ENCODE measurements around the gene BRWD1. TPM values are rescaled to one million over a fixed set of nuclear protein-coding genes. Genes with fewer than 3 reads are reported as not detected.

Gene BRWD1
- total RNA-seq, result 67.7 and 91.2 TPM in 2 replicates

DNA sequence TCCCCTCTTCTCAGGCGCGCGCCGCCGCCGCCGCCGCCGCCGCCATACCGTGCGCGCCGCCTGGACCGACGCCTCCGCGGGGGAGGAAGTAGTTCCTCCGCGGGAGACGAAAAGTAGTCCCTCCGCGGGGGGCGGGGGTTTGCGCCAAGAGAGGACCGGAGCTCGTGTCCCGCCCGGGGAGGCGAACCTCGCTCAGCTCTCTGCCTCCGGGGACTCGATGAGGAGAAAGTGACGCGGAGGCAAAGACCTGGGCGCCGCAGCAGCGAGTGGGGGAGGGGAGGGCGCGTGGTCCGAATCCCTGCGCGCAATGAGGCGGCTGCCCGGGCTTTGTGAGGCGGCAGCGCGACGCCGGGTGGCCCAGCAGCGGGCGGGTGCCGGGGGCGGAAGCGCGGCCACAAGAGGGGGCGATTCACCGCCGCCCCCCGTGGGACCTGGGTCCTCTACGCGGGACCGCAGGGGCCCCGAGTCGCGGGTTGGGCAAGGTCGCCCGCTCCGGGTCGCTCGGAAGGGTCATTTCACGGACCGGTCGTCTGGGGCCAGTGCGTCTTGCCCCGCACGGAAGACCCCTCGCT is at the start of gene BRWD1:
Gene BRWD1, minus strand, starts transcription at position 62 of the 572 bp plus-strand sequence. CDS start 141 bp downstream, outside the sequence.

DNA sequence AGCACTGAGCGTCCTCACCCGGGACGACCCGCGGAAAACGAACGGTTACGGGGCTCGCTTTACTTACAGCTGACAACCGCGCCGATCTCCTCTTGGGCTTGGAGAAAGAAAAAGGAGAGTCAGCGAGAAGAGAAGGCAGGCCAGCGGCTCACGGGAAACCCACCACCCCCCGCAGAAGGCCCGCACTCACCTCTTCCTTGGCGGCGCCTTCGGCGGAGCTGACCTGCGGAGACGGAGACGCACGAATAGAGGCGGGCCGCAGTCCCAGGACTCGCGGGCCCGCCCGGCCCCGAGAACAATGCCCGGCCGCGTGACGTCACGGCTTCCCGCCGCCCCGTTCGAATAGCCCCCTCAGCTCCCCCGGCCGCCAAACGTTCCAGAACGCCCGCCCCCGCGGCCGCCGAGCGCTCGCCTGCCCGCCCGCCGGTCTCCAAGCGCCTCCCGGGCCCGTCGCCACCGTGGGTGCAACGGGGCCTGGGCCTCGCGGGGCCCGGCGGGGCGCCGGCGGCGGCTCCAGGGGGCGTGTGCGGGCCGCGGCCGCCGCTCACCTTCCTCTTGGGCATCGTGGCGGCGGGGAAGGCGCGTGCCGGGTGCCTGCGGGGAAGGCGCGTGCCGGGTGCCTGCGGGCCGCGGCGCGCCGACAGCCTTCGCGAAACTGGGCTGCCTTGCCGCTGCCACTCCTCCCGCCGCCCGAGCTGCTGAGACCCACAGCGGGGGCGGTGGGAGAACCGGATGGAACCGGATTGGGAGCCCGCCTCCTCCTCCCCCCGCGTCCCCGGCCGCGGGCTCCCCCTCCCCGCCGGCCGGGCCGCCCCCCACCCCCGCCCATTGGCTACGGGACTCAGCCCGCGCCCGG is 35.2 kb upstream of the BRWD1 start, which contains the start of gene HMGN1:
Gene HMGN1, minus strand, starts transcription at position 734 of the 856 bp plus-strand sequence. Its CDS starts 171 bp downstream, at position 563.

GRCh38 chr21:39183272-39184049 is 130.0 kb downstream of the BRWD1 start, which contains the start of gene PSMG1:
TSS of gene PSMG1 (minus strand) at chr21:39183451. CDS start at chr21:39183385, 66 bp downstream.

Other genes with a start within 250 kb of the BRWD1 start
- 38.9 and 67.0 TPM in 2 replicates for gene PSMG1, start 130.2 kb downstream of the BRWD1 start, total RNA-seq
- 243 and 328 TPM in 2 replicates for gene HMGN1, start 35.5 kb upstream of the BRWD1 start, total RNA-seq
- gene LCA5L, start 132.1 kb upstream of the BRWD1 start, total RNA-seq, result 1.4 and 2.4 TPM in 2 replicates
- gene SH3BGR, start 138.3 kb upstream of the BRWD1 start, total RNA-seq, result 4.6 and 8.2 TPM in 2 replicates

Measured in nasal cavity respiratory epithelium epithelial cell of viscerocranial mucosa (primary cell).